AG10803 (cell line): Measurements from ENCODE around the gene PHAX.
"Not testable (repeated sequence)": the region's sequence is repeated elsewhere in the genome, so short reads cannot be mapped to it uniquely, and the experiment has no call there.

Experiments used
- DNase-seq: peaks from one replicate; pipeline ENCODE4 v3.0.0; 2010; ENCODE audit warnings: low read depth
- H3K4me3 ChIP-seq: 2 replicates; pipeline ENCODE4 v1.5.1; 2011; ENCODE audit warnings: mild to moderate bottlenecking, low read length, control low read depth
- TF ChIP-seq, protein P1 (sequence below): conservative IDR thresholded peaks from 2 replicates; pipeline ENCODE4 v1.5.1; 2011; ENCODE audit warnings: mild to moderate bottlenecking, low read length, control low read depth, inconsistent platforms

Gene PHAX

GRCh38 chr5:126591549-126591948, 9.2 kb upstream of the PHAX start:
- no peak for DNase-seq
- TF ChIP-seq, protein P1, sequence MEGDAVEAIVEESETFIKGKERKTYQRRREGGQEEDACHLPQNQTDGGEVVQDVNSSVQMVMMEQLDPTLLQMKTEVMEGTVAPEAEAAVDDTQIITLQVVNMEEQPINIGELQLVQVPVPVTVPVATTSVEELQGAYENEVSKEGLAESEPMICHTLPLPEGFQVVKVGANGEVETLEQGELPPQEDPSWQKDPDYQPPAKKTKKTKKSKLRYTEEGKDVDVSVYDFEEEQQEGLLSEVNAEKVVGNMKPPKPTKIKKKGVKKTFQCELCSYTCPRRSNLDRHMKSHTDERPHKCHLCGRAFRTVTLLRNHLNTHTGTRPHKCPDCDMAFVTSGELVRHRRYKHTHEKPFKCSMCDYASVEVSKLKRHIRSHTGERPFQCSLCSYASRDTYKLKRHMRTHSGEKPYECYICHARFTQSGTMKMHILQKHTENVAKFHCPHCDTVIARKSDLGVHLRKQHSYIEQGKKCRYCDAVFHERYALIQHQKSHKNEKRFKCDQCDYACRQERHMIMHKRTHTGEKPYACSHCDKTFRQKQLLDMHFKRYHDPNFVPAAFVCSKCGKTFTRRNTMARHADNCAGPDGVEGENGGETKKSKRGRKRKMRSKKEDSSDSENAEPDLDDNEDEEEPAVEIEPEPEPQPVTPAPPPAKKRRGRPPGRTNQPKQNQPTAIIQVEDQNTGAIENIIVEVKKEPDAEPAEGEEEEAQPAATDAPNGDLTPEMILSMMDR, result no peak
- H3K4me3 ChIP-seq, result no peak overlapping the region

GRCh38 chr5:126594748-126595485, 5.8 kb upstream of the PHAX start, which contains the start of gene ALDH7A1:
TSS of gene ALDH7A1 (minus strand) at chr5:126595219. CDS start at chr5:126595198, 21 bp downstream.
- TF ChIP-seq, protein P1, result peak; percentile 61
- peak within 1 kb of the TSS; percentile 79 for H3K4me3 ChIP-seq
- DNase-seq, result peak; percentile 91

GRCh38 chr5:126595486-126596083, 5.2 kb upstream of the PHAX start:
- H3K4me3 ChIP-seq, result peak overlapping the region; percentile 79
- TF ChIP-seq, protein P1, result no peak
- DNase-seq, result no peak

GRCh38 chr5:126597156-126597555, 3.6 kb upstream of the PHAX start:
- H3K4me3 ChIP-seq, result no peak overlapping the region
- TF ChIP-seq, protein P1, result no peak
- DNase-seq, result peak; percentile 63

DNA sequence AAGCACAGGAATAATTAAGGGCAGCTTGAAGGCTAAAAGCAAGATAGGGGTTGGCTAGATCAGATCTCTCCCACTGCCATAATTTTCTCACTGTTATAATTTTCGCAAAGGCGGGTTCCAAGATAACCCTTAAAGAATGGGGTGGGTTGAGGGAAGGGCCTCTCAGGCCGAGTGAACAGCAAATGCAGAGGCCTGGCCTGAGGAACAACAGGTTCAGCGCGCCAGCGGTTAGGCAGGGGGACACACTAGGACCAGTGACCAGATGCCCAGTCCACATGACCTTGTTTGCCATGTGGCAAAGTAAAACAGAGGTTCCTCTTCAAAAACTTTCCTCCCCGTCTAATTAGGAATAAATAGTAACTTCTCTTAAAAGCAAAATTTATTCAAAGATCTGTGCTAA, 1.2 kb upstream of the PHAX start:
- TF ChIP-seq, protein P1, result no peak
- H3K4me3 ChIP-seq, result no peak overlapping the region
- DNase-seq, result no peak

- DNase-seq, result not testable (repeated sequence)
Observed at GRCh38 chr5:126599971-126600630, 646 bp upstream of the PHAX start.

GRCh38 chr5:126603402-126603991, 2.8 kb downstream of the PHAX start:
- TF ChIP-seq, protein P1, result no peak
- no peak overlapping the region for H3K4me3 ChIP-seq
- DNase-seq, result no peak

More at GRCh38 chr5:126599971-126600630, 646 bp upstream of the PHAX start:
- peak overlapping the region; percentile 31 for H3K4me3 ChIP-seq
